Ovary (tissue), 3 donors: Measurements from ENCODE around the gene ZNRD2.

ENCODE experiments used
- CTCF ChIP-seq, 3 donors: fragments of 450-650 bp in 2 of 3; fragments of 200-600 bp in 1 of 3; IDR thresholded peaks; one replicate each; pipeline versions ENCODE4 v1.5.1 to v1.8.0; 2016 to 2022; ENCODE audit warnings: antibody characterized with exemption in 3 of 3, mild to moderate bottlenecking in 1 of 3
- EP300 ChIP-seq: sonication (generic); formaldehyde crosslinking; IDR thresholded peaks from one replicate; pipeline ENCODE4 v1.6.1; 2017; ENCODE audit warnings: antibody characterized with exemption
- POLR2A ChIP-seq: fragments of 450-650 bp; IDR thresholded peaks from one replicate; pipeline ENCODE4 v1.6.1; 2017; ENCODE audit warnings: antibody characterized with exemption, mild to moderate bottlenecking, moderate library complexity
- donor health status: DM: no; HTN: no; CAD: no.

GRCh38 chr11:65530157-65530496, 40.1 kb upstream of the ZNRD2 start:
- TF ChIP-seq CTCF (IDR thresholded peaks at IDR 0.05) (no peak), POLR2A (no peak), EP300 (no peak)
